ENCODE results near the gene PELO. TPM values are rescaled to one million over a fixed set of nuclear protein-coding genes. Genes with fewer than 3 reads are reported as not detected.

Gene PELO
- total RNA-seq, 1 experiment from 2014 or later = 20.9 TPM

DNA sequence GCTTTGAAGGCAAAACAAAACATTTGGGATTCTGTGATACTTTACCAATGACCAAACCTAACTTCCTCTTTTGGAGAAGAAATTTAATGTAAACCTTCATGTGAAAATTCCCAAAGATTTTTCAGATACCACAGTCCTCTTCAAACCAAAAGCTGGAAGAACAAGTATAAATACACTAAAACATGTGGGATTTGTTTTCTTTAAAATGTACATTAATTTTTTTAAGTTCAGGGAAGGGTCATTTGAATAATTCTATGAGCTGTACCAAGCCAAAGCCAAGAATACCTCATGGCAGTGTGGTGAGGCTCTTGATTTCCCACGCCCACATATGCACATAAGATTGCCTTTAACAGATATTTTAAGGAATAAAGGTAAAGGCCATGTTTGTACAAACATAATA is 28.4 kb upstream of the PELO start:
- DNase-seq (ENCODE audit: low read depth in 1 of 2, low spot score in 2 of 2) = no peak
- H3K27me3 ChIP-seq (replicated peaks) = no peaks in the 10 kb centered on the region

DNA sequence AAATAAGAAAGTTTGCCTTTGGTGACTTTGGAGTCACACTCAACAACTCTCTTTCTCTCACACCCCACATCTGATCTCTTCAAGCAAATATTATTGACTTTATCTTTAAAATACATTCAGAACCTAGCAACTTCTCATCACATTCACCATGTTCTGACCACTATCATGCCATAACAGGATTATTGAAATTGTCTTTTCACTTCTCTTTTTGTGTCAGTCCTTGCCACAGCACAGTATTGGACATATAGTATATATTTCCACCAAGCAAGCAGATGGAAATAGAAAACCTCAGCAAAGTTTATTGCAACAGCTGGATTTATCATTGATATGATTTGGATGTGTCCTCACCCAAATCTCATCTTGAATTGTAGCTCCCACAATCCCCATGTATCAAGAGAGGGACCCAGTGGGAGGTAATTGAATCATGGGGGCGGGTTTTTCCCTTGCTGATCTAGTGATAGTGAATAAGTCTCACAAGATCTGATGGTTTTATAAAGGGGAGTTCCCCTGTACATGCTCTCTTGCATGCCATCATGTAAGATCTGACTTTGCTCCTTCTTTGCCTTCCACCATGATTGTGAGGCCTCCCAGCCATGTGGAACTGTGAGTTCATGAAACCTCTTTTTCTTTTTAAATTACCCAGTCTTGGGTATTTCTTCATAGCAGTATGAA is 26.9 kb upstream of the PELO start:
- no peaks in the 10 kb centered on the region for H3K36me3 ChIP-seq

More for the DNA sequence above, 28.4 kb upstream of the PELO start:
- Histone ChIP-seq H3K4me1 (replicated peaks) (no peaks in the 10 kb centered on the region), H3K36me3 (no peaks in the 10 kb centered on the region), H3K27ac (no peak overlapping the region), H3K9me3 (replicated peaks) (no peaks in the 10 kb centered on the region), H3K4me3 (no peak overlapping the region)

DNA sequence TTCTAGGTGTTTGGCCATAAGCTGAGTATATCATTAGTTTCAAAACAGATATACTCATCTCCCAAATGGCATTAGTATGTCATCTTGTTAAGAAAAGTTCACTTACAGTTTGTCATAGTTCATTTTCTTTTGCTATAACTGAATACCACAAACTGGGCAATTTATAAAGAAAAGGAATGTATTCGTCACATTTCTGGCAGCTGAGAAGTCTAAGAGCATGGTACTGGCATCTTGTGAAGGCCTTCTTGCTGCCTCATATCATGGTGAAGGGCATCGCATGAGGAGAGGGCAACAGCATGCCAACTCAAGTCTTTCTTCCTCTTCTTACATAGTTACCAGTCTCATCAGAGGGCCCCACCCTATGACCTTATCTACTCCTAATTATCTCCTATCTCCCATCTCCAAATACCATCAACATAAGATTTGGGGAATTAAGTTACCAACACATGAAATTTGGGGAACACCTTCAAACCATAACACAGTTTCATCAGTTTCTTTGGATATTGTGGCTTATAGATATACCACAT is 20.4 kb upstream of the PELO start:
- no peak for DNase-seq (ENCODE audit: low read depth in 1 of 2, low spot score in 2 of 2)
- Histone ChIP-seq H3K9me3 (replicated peaks) (no peaks in the 10 kb centered on the region), H3K4me1 (replicated peaks) (no peaks in the 10 kb centered on the region), H3K27ac (no peak overlapping the region), H3K27me3 (replicated peaks) (no peaks in the 10 kb centered on the region), H3K4me3 (no peak overlapping the region), H3K36me3 (no peaks in the 10 kb centered on the region)

More for the DNA sequence above, 26.9 kb upstream of the PELO start:
- no peaks in the 10 kb centered on the region for H3K4me1 ChIP-seq (replicated peaks)
- no peak overlapping the region for H3K4me3 ChIP-seq
- no peak overlapping the region for H3K27ac ChIP-seq
- no peaks in the 10 kb centered on the region for H3K27me3 ChIP-seq (replicated peaks)
- H3K9me3 ChIP-seq (replicated peaks) = no peaks in the 10 kb centered on the region
- no peak for DNase-seq (ENCODE audit: low read depth in 1 of 2, low spot score in 2 of 2)

DNA sequence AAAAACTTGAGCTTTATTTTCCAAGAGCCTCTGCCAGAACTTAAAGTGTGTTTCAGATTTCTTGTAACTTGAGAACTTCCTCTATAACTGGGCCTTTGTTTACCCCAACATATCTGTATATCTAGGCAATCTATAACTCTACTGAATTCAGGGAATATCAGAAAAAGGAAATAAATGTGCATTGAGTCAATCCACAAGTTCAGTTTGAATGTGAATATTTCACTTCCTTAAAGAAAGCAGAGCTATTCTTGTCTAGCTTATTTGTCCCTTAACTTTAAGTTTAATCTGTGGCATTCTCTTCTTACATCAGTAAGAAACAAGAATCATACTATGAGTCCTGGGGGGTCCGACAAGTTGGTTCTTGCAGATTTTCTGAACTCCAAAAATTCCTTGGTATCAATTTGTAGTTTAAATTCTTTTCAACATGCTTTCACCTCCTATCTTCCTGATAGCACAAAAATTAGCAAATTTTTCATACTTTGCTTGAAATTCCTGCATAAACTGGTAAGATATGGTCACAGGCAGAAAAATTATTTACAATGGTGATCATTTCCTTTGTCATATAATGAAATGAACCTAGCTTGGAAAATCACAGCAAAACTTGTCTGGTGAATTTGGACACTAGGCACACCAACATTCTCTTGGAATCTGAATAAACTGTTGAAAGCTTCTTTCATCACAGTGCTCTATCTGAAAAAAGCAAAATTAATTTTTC is 19.8 kb upstream of the PELO start:
- no peak for DNase-seq (ENCODE audit: low read depth in 1 of 2, low spot score in 2 of 2)
- Histone ChIP-seq H3K27ac (no peak overlapping the region), H3K9me3 (replicated peaks) (no peaks in the 10 kb centered on the region), H3K36me3 (no peaks in the 10 kb centered on the region), H3K4me3 (no peak overlapping the region), H3K4me1 (replicated peaks) (no peaks in the 10 kb centered on the region), H3K27me3 (replicated peaks) (no peaks in the 10 kb centered on the region)

DNA sequence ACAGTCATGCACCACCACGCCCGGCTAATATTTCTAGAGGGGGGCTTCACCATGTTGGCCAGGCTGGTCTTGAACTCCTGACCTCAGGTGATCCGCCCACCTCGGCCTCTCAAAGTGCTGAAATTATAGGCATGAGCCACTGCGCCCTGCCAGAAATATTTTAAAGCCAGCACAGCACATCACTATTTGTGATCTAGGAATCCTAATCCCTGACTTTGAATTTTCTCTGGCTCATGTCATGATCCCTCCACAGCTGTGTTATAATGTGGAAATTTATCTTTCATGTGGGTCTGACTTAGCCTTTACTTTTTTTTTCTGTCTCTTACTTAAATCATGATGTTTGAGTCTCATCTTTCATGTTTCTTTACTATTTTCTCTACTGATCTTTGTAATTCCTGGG is 18.7 kb upstream of the PELO start:
- H3K36me3 ChIP-seq = no peaks in the 10 kb centered on the region
- H3K4me3 ChIP-seq = no peak overlapping the region
- no peaks in the 10 kb centered on the region for H3K4me1 ChIP-seq (replicated peaks)
- no peak overlapping the region for H3K27ac ChIP-seq
- H3K27me3 ChIP-seq (replicated peaks) = no peaks in the 10 kb centered on the region
- H3K9me3 ChIP-seq (replicated peaks) = no peaks in the 10 kb centered on the region
- DNase-seq (ENCODE audit: low read depth in 1 of 2, low spot score in 2 of 2) = no peak

DNA sequence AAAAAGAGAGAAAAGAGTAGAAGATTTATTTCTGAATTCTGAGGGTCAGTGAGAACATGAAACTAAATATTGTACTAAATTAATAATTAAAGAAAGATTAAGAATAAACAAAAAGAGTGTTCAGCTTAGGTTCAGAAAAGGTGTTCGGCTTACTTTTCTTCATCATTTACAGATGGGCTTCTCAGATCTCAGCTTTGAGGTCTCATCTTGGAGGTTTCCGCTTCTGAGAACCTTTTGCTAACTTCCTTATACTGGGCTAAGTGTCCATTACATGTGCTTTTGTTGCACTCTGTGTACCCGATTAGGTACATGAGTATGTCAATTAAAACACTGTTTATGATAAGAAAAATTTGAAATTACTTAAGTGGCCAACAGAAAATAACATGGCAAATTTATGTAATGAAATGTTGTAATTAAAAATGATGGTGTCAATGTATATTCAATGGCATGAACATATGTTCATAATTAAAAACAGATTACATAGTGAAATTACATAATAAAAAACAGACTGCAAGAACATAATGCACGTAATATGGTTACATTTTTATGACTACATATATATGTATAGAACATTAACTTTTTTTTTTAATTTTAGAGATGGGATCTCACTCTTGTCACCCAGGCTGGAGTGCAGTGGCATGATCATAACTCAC is 17.3 kb upstream of the PELO start:
- H3K36me3 ChIP-seq = no peaks in the 10 kb centered on the region
- no peak overlapping the region for H3K27ac ChIP-seq
- no peak for DNase-seq (ENCODE audit: low read depth in 1 of 2, low spot score in 2 of 2)
- no peaks in the 10 kb centered on the region for H3K9me3 ChIP-seq (replicated peaks)
- H3K4me3 ChIP-seq = no peak overlapping the region
- H3K4me1 ChIP-seq (replicated peaks) = no peaks in the 10 kb centered on the region
- no peaks in the 10 kb centered on the region for H3K27me3 ChIP-seq (replicated peaks)

DNA sequence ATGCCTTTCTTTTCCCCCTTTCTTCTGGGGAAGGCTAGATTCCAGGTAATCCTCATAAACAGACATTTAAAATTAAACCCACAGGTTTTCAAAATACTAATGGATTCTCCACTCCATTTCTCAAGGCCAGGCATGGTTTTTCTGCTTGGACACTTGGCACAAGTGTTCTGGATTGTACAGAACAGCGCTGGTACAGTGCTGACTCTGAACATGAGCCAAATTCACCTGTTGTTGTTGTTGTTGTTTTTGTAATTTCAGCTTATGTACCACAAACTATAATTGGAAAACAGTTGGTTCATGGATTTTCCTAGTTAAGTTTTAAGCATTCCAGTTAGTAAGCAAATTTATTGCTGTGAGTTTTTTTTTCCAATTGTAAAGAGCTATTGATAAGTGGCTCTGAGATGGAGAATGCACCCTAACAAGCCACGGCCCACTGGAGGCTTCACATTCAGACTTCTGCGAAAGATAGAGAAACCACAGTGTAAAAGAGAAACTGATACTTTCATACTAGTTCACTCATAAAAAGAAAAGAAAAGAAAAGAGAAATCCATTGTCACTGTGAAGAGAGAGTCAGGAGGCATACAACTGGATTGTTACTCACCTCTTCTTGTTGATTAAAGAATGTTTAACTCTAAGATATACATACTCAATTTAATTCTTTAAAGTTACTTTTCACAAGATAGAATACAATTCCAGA is 16.2 kb upstream of the PELO start:
- no peaks in the 10 kb centered on the region for H3K9me3 ChIP-seq (replicated peaks)
- H3K27ac ChIP-seq = no peak overlapping the region
- DNase-seq (ENCODE audit: low read depth in 1 of 2, low spot score in 2 of 2) = no peak
- H3K4me3 ChIP-seq = no peak overlapping the region
- no peaks in the 10 kb centered on the region for H3K4me1 ChIP-seq (replicated peaks)
- no peaks in the 10 kb centered on the region for H3K27me3 ChIP-seq (replicated peaks)
- no peaks in the 10 kb centered on the region for H3K36me3 ChIP-seq

DNA sequence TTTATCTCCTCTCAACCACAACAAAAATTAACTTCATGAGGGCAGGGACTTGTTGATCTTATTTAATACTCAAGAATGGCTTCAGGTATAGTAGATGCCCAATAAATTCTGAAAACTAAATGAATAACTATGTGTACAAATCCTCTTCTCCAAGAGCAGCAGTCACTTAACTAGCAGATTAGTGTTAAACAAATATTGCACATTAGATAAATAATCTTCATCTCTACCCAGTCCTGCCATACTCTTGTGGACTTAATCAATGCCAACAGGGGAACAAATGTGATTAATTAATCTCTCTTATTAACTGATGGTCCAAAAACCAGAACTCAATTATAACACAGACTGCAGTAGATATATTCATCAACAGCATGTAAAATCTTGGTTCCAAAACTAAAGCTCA is 15.0 kb upstream of the PELO start:
- Histone ChIP-seq H3K36me3 (no peaks in the 10 kb centered on the region), H3K4me3 (no peak overlapping the region), H3K27ac (no peak overlapping the region), H3K4me1 (replicated peaks) (no peaks in the 10 kb centered on the region), H3K9me3 (replicated peaks) (no peaks in the 10 kb centered on the region), H3K27me3 (replicated peaks) (no peaks in the 10 kb centered on the region)
- DNase-seq (ENCODE audit: low read depth in 1 of 2, low spot score in 2 of 2) = no peak

DNA sequence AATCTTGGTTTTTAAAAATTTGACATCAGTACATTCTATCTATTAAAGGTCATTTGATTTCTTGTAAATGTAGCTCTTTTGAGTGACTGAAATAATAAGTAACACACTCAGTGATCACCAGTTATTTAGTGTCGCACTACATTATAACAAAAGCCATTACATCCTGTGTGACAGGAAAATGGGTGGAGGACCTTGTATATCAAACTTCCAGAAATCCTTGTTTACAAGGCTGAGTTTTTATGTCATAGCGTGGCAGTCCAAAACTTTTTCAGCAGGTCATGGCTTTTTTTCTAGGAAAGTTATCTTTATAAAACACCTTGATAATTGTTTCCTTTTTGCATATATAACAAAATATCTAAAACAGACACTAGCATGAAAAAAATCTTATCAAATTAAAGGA is 14.4 kb upstream of the PELO start:
- Histone ChIP-seq H3K9me3 (replicated peaks) (no peaks in the 10 kb centered on the region), H3K27me3 (replicated peaks) (no peaks in the 10 kb centered on the region), H3K4me1 (replicated peaks) (no peaks in the 10 kb centered on the region), H3K27ac (no peak overlapping the region), H3K4me3 (no peak overlapping the region), H3K36me3 (no peaks in the 10 kb centered on the region)
- DNase-seq (ENCODE audit: low read depth in 1 of 2, low spot score in 2 of 2) = no peak

DNA sequence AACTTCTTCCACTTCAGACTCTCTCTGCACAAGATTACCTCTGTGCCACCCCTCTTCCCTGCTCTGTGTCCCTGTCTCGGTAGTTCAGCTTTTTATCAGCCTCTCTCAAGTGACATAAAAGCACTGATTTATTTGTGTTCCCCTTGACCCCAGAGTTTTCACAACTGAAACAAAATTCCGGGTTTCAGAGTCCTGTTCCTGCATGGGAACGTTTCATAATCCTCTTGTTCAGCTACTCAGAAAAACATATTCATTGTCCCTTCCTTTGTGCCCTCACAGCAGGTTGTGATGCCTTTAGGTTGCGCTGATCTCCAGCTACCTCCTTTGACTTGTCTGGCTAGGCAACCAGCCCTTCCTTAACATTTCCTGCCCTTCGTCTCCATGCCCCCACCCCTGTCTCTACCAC is 13.7 kb upstream of the PELO start:
- Histone ChIP-seq H3K27me3 (replicated peaks) (no peaks in the 10 kb centered on the region), H3K9me3 (replicated peaks) (no peaks in the 10 kb centered on the region), H3K4me1 (replicated peaks) (no peaks in the 10 kb centered on the region), H3K27ac (no peak overlapping the region), H3K36me3 (no peaks in the 10 kb centered on the region), H3K4me3 (no peak overlapping the region)
- no peak for DNase-seq (ENCODE audit: low read depth in 1 of 2, low spot score in 2 of 2)

DNA sequence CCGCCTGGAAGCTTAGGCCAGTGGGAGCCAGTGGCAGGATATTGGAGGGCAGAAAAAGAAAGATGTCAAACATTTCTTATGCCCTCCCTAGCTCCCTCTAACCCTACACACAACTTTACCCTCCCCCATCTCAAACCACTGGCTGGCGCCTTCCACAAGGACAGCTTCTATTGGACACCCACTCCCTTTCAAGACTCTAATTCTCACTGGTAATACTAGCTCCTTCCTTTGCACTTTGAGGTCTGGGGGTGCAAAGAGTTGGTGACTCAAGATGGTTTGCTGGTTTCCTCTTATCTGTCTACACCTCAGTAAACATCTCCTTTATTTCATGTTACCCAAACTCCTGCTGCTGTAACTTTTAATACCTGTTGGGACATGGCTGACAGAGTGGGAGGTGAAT is 11.6 kb upstream of the PELO start:
- DNase-seq (ENCODE audit: low read depth in 1 of 2, low spot score in 2 of 2) = no peak
- no peak overlapping the region for H3K4me3 ChIP-seq
- H3K9me3 ChIP-seq (replicated peaks) = no peaks in the 10 kb centered on the region
- no peak overlapping the region for H3K27ac ChIP-seq
- no peaks in the 10 kb centered on the region for H3K27me3 ChIP-seq (replicated peaks)
- H3K36me3 ChIP-seq = no peaks in the 10 kb centered on the region
- H3K4me1 ChIP-seq (replicated peaks) = no peaks in the 10 kb centered on the region

DNA sequence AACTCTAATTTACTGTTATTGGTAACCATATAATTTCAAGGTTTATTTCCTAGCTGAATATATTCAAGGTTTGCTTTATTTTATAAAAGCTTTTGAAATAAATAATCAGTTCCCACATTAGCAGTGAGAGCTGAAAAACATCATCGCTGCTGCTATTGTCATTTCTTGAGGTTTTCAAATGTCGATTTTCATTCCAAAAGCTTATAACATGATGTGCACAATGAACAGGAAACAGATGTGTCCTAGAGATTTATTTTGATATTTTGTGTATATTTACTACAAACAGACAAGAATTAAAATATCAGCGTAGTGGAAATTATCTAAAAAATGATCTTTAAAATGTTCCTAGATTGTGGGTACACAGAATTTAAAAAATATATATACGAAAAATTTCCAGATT is 10.5 kb upstream of the PELO start:
- no peak for DNase-seq (ENCODE audit: low read depth in 1 of 2, low spot score in 2 of 2)
- no peaks in the 10 kb centered on the region for H3K36me3 ChIP-seq

DNA sequence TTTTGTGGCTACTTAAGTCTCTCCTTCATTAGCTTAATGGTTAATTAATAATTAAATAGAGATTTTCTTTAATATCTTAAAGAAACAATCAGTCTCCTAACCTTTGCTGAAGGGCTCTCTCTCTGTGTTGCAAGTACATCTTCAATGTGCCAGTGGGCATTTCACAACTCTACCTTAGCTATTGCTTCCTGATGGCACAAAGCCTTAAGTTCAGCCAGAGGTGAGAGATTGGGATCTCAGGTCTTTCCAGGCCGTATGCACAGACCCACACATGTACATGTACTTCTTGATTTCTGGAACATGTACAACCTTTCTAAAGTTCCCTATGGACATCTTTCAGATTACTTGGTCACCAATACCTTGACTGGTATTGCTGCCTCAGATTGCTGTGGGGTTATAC is 8.9 kb upstream of the PELO start:
- Histone ChIP-seq H3K27ac (no peak overlapping the region), H3K4me3 (no peak overlapping the region), H3K36me3 (no peaks in the 10 kb centered on the region), H3K27me3 (replicated peaks) (no peaks in the 10 kb centered on the region), H3K4me1 (replicated peaks) (peaks cover 5% of the 10 kb centered on the region; the same call in 1 of the 2 replicates), H3K9me3 (replicated peaks) (no peaks in the 10 kb centered on the region)
- DNase-seq (ENCODE audit: low read depth in 1 of 2, low spot score in 2 of 2) = no peak

More for the DNA sequence above, 10.5 kb upstream of the PELO start:
- H3K9me3 ChIP-seq (replicated peaks) = no peaks in the 10 kb centered on the region
- H3K27me3 ChIP-seq (replicated peaks) = no peaks in the 10 kb centered on the region
- no peak overlapping the region for H3K4me3 ChIP-seq
- no peaks in the 10 kb centered on the region for H3K4me1 ChIP-seq (replicated peaks)
- H3K27ac ChIP-seq = no peak overlapping the region

DNA sequence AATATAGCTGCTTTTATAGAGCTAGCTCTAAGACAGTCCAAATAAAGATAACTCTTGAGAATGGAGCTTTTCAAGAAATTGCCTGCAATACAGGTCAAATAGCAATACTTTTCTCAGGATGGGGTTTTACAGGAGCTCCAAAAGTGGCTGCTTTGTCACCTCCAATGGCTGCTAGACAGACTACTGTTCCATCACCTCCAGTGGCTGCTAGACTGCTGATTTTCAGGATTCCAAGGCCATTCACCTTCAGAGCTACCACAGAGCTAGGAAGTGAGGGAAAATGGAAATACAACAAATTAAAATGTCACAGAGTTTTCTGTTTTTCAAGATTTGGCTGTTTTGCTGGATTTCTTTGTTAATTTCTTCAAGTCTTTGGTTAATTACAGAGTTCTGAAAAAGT is 8.5 kb upstream of the PELO start:
- DNase-seq (ENCODE audit: low read depth in 1 of 2, low spot score in 2 of 2) = no peak
- no peak overlapping the region for H3K4me3 ChIP-seq
- H3K27me3 ChIP-seq (replicated peaks) = no peaks in the 10 kb centered on the region
- H3K36me3 ChIP-seq = no peaks in the 10 kb centered on the region
- peaks cover 7% of the 10 kb centered on the region; the same call in 1 of the 2 replicates for H3K4me1 ChIP-seq (replicated peaks)
- no peak overlapping the region for H3K27ac ChIP-seq
- H3K9me3 ChIP-seq (replicated peaks) = no peaks in the 10 kb centered on the region

Measured in SJSA1 (cell line).